ENCODE data around the gene MAPKAPK3.

The MAPKAPK3 gene

GRCh38 chr3:50587373-50587772 is 29.6 kb upstream of the MAPKAPK3 start:
- no peak for DNase-seq (ENCODE audit: extremely low read depth in 1 of 2, low read depth in 1 of 2)

GRCh38 chr3:50587806-50588758 is 28.9 kb upstream of the MAPKAPK3 start:
- peak; percentile 76 to 93 for DNase-seq (ENCODE audit: extremely low read depth in 1 of 2, low read depth in 1 of 2)

GRCh38 chr3:50588759-50589433 is 28.1 kb upstream of the MAPKAPK3 start:
- no peak for DNase-seq (ENCODE audit: extremely low read depth in 1 of 2, low read depth in 1 of 2)

GRCh38 chr3:50591196-50591741 is 25.7 kb upstream of the MAPKAPK3 start:
- no peak for DNase-seq (ENCODE audit: extremely low read depth in 1 of 2, low read depth in 1 of 2)

- DNase-seq (ENCODE audit: extremely low read depth in 1 of 2, low read depth in 1 of 2), result no peak
Observed at GRCh38 chr3:50592568-50592967, 24.4 kb upstream of the MAPKAPK3 start.

GRCh38 chr3:50594253-50594785 is 22.6 kb upstream of the MAPKAPK3 start:
- no peak for DNase-seq (ENCODE audit: extremely low read depth in 1 of 2, low read depth in 1 of 2)

GRCh38 chr3:50599115-50599715 is 17.7 kb upstream of the MAPKAPK3 start:
- no peak for DNase-seq (ENCODE audit: extremely low read depth in 1 of 2, low read depth in 1 of 2)

- no peak for DNase-seq (ENCODE audit: extremely low read depth in 1 of 2, low read depth in 1 of 2)
Observed at GRCh38 chr3:50599716-50600118, 17.2 kb upstream of the MAPKAPK3 start.

GRCh38 chr3:50600141-50600753 is 16.7 kb upstream of the MAPKAPK3 start:
- peak in 1 of 2 donors; percentile 53 for DNase-seq (ENCODE audit: extremely low read depth in 1 of 2, low read depth in 1 of 2)

GRCh38 chr3:50600841-50601591 is 15.9 kb upstream of the MAPKAPK3 start:
- peak; percentile 93 to 95 for DNase-seq (ENCODE audit: extremely low read depth in 1 of 2, low read depth in 1 of 2)

- DNase-seq (ENCODE audit: extremely low read depth in 1 of 2, low read depth in 1 of 2), result no peak
Observed at GRCh38 chr3:50602595-50603191, 14.3 kb upstream of the MAPKAPK3 start.

- DNase-seq (ENCODE audit: extremely low read depth in 1 of 2, low read depth in 1 of 2), result no peak
Observed at GRCh38 chr3:50603261-50604109, 13.5 kb upstream of the MAPKAPK3 start.

GRCh38 chr3:50604110-50604621 is 12.8 kb upstream of the MAPKAPK3 start:
- DNase-seq (ENCODE audit: extremely low read depth in 1 of 2, low read depth in 1 of 2), result no peak

GRCh38 chr3:50604628-50605588 is 12.0 kb upstream of the MAPKAPK3 start:
- DNase-seq (ENCODE audit: extremely low read depth in 1 of 2, low read depth in 1 of 2), result no peak

- DNase-seq (ENCODE audit: extremely low read depth in 1 of 2, low read depth in 1 of 2), result no peak
Observed at GRCh38 chr3:50605901-50606326, 11.0 kb upstream of the MAPKAPK3 start.

- DNase-seq (ENCODE audit: extremely low read depth in 1 of 2, low read depth in 1 of 2), result no peak
Observed at GRCh38 chr3:50606596-50606995, 10.4 kb upstream of the MAPKAPK3 start.
